HepG2 (cell line): ENCODE results near the gene HECTD2. TPM values are rescaled to one million over a fixed set of nuclear protein-coding genes. Genes with fewer than 3 reads are reported as not detected.

Experiments
- GABPB1 ChIP-seq: IDR thresholded peaks from 2 replicates; pipeline ENCODE4 v1.6.1; 2016; ENCODE audit warnings: mild to moderate bottlenecking, missing genetic modification reagents, moderate library complexity, missing compliant biosample characterization
- HDAC6 ChIP-seq: fragments of 200-600 bp; sonication (generic); IDR thresholded peaks from 2 replicates; pipeline ENCODE4 v1.7.0; 2017; ENCODE audit warnings: mild to moderate bottlenecking, antibody characterized with exemption, low read length, low read depth
- HNRNPLL ChIP-seq: fragments of 200-400 bp; formaldehyde crosslinking; IDR thresholded peaks from 2 replicates; pipeline ENCODE4 v1.6.1; 2017; ENCODE audit warnings: mild to moderate bottlenecking, low read depth, low read length; ENCODE audit not compliant: poor library complexity, severe bottlenecking
- KAT7 ChIP-seq: IDR thresholded peaks from 2 replicates; pipeline ENCODE4 v1.6.1; 2018; ENCODE audit warnings: borderline replicate concordance, missing compliant biosample characterization
- KDM3A ChIP-seq: IDR thresholded peaks from 2 replicates; pipeline ENCODE4 v1.6.1; 2018; ENCODE audit warnings: low read depth, missing compliant biosample characterization
- MTERF4 ChIP-seq: sonication (generic); formaldehyde crosslinking; IDR thresholded peaks from 2 replicates; pipeline ENCODE4 v1.8.0; 2023; ENCODE audit warnings: mild to moderate bottlenecking, missing genetic modification reagents
- NPAS2 ChIP-seq: sonication (generic); formaldehyde crosslinking; IDR thresholded peaks from 2 replicates; pipeline ENCODE4 v1.8.0; 2022; ENCODE audit warnings: mild to moderate bottlenecking, missing genetic modification reagents, borderline replicate concordance
- PHF8 ChIP-seq: sonication (generic); formaldehyde crosslinking; IDR thresholded peaks from 2 replicates; pipeline ENCODE4 v1.5.0; 2020; ENCODE audit warnings: missing genetic modification reagents
- POLR2A ChIP-seq, 2 experiments: IDR thresholded peaks; 2 replicates each; pipeline ENCODE4 v1.6.1; 2011; ENCODE audit warnings: low read depth in 2 of 2, low read length in 2 of 2, mild to moderate bottlenecking in 1 of 2, moderate library complexity in 1 of 2; ENCODE audit not compliant: insufficient read depth in 1 of 2
- RXRB ChIP-seq: IDR thresholded peaks from 2 replicates; pipeline ENCODE4 v1.6.1; 2016; ENCODE audit warnings: borderline replicate concordance, missing genetic modification reagents, missing compliant biosample characterization
- SYNCRIP ChIP-seq: fragments of 200-400 bp; formaldehyde crosslinking; IDR thresholded peaks from 2 replicates; pipeline ENCODE4 v1.6.1; 2018; ENCODE audit warnings: mild to moderate bottlenecking, low read depth, low read length; ENCODE audit not compliant: insufficient read depth
- TFE3 ChIP-seq: IDR thresholded peaks from 2 replicates; pipeline ENCODE4 v1.6.1; 2016
- ZBTB43 ChIP-seq: sonication (generic); formaldehyde crosslinking; conservative IDR thresholded peaks from 2 replicates; pipeline ENCODE4 v1.4.0; 2020; ENCODE audit warnings: missing genetic modification reagents
- ZGPAT ChIP-seq: IDR thresholded peaks from 2 replicates; pipeline ENCODE4 v1.6.1; 2016; ENCODE audit warnings: mild to moderate bottlenecking
- ZHX2 ChIP-seq, 2 experiments: sonication (generic) in 1 of 2; formaldehyde crosslinking in 1 of 2; IDR thresholded peaks; 2 replicates each; pipeline versions ENCODE4 v1.6.1 to v1.9.0; 2014 to 2022; ENCODE audit warnings: antibody characterized with exemption in 1 of 2, borderline replicate concordance in 1 of 2, inconsistent platforms in 1 of 2, low read depth in 1 of 2, missing genetic modification reagents in 1 of 2
- ZNF331 ChIP-seq: sonication (generic); formaldehyde crosslinking; IDR thresholded peaks from 2 replicates; pipeline ENCODE4 v1.4.0; 2020; ENCODE audit warnings: missing genetic modification reagents
- ZNF749 ChIP-seq: sonication (generic); formaldehyde crosslinking; IDR thresholded peaks from 2 replicates; pipeline ENCODE4 v1.8.0; 2022; ENCODE audit warnings: mild to moderate bottlenecking, missing genetic modification reagents, moderate library complexity, borderline replicate concordance
- polyA plus RNA-seq, 8 experiments: library from polyadenylated mRNA; depleted of rRNA in 3 of 8; stranded (reverse) in 7 of 8; unstranded in 1 of 8; fragments of >200 nt; fragmentation: Illumina TruSeq in 4 of 8; extraction: Trizol in 4 of 8; gene quantifications; 2 replicates each; pipeline versions ENCODE4 v1.2.1 to v1.2.3, GENCODE V29; 2011 to 2016; ENCODE audit warnings: low read depth in 4 of 8, missing spikeins in 1 of 8, mixed read lengths in 1 of 8; ENCODE audit not compliant: insufficient read depth in 1 of 8
- total RNA-seq, 5 experiments: library from RNA; depleted of rRNA; stranded (reverse); fragments of >200 nt; fragmentation: Illumina TruSeq; extraction: Trizol; gene quantifications; 2 replicates each; pipeline ENCODE4 v1.2.3, GENCODE V29; 2016; ENCODE audit warnings: low read depth in 1 of 5

HECTD2 gene
- total and polyA plus RNA-seq, 2 of the 13 experiments (the other 11 are each of a cell fraction or from before 2014, with no cell fraction given), result 3.2 to 5.2 TPM

- TF ChIP-seq ZHX2 (IDR thresholded peaks at IDR 0.05; ENCODE audit: low read depth), result no peak
- TF ChIP-seq ZHX2 (CRISPR knock-in tag; IDR thresholded peaks at IDR 0.05; ENCODE audit: borderline replicate concordance), result no peak
- peak in 1 of 2 experiments; percentile 73 for TF ChIP-seq POLR2A (IDR thresholded peaks at IDR 0.05; ENCODE audit: insufficient read depth in 1 of 2, low read depth in 2 of 2, low read length in 2 of 2)
- 0 out of 2 replicates have a peak, but pooled peaks have one; percentile 36 for TF ChIP-seq KDM3A (CRISPR knock-in tag)
- peak; percentile 13; the same call in 1 of the 2 replicates for TF ChIP-seq ZBTB43 (CRISPR knock-in tag)
- no peak for TF ChIP-seq MTERF4 (CRISPR knock-in tag)
- peak; percentile 23; the same call in 1 of the 2 replicates for TF ChIP-seq ZNF331 (CRISPR knock-in tag)
- peak; percentile 61 for TF ChIP-seq ZGPAT (CRISPR knock-in tag)
- TF ChIP-seq ZNF749, result peak; percentile 5; the same call in 1 of the 2 replicates
- TF ChIP-seq PHF8 (CRISPR knock-in tag), result peak; percentile 86; the same call in 1 of the 2 replicates
- no peak for TF ChIP-seq NPAS2
- peak; percentile 78 for TF ChIP-seq HNRNPLL
- TF ChIP-seq HDAC6, result no peak
- TF ChIP-seq RXRB (CRISPR knock-in tag), result 0 out of 2 replicates have a peak, but pooled peaks have one; percentile 31
- TF ChIP-seq GABPB1 (CRISPR knock-in tag), result peak; percentile 69; the same call in 1 of the 2 replicates
- TF ChIP-seq TFE3, result no peak
- TF ChIP-seq KAT7 (CRISPR knock-in tag), result peak; percentile 94
- TF ChIP-seq SYNCRIP, result no peak
Measured at GRCh38 chr10:91409069-91409868, 875 bp upstream of the HECTD2 start (continued).
